H1 (cell line): ENCODE results near the gene TBX5. TPM values are rescaled to one million over a fixed set of nuclear protein-coding genes. Genes with fewer than 3 reads are reported as not detected.
A peak's percentile ranks its signal among the peaks of the same experiment; 100 is the strongest.

Experiments
- ATF3 ChIP-seq: IDR thresholded peaks from 2 replicates; pipeline ENCODE4 v1.6.1; 2011; ENCODE audit warnings: low read depth, mild to moderate bottlenecking, low read length; ENCODE audit not compliant: insufficient read depth
- CBX5 ChIP-seq: fragments of 300-800, 300-1000 bp; sonication (generic); IDR thresholded peaks from 2 replicates; pipeline ENCODE4 v1.7.1; 2016; ENCODE audit warnings: antibody characterized with exemption, low read length, low read depth
- CBX8 ChIP-seq: fragments of 300-800, 300-1000 bp; sonication (generic); IDR thresholded peaks from 2 replicates; pipeline ENCODE4 v1.7.1; 2016; ENCODE audit warnings: low read depth, low read length, borderline replicate concordance
- CREB1 ChIP-seq: IDR thresholded peaks from 2 replicates; pipeline ENCODE4 v1.6.1; 2012; ENCODE audit warnings: inconsistent platforms
- CTBP2 ChIP-seq: IDR thresholded peaks from 2 replicates; pipeline ENCODE4 v1.7.0; 2011; ENCODE audit warnings: borderline replicate concordance, mild to moderate bottlenecking, moderate library complexity, mixed read lengths, low read length; ENCODE audit not compliant: insufficient read depth, insufficient read length
- E2F6 ChIP-seq: IDR thresholded peaks from 2 replicates; pipeline ENCODE4 v1.6.1; 2012; ENCODE audit warnings: inconsistent platforms
- GTF2F1 ChIP-seq: IDR thresholded peaks from 2 replicates; pipeline ENCODE4 v1.6.1; 2012; ENCODE audit warnings: low read depth, low read length, improper control_type of control experiment, borderline replicate concordance
- JUN ChIP-seq: IDR thresholded peaks from 2 replicates; pipeline ENCODE4 v1.6.1; 2011; ENCODE audit warnings: low read depth, mild to moderate bottlenecking, improper control_type of control experiment, low read length
- KDM4A ChIP-seq: IDR thresholded peaks from one replicate; pipeline ENCODE4 v1.7.1; 2012; ENCODE audit warnings: low read depth, mild to moderate bottlenecking, moderate library complexity, low read length, inconsistent platforms; ENCODE audit not compliant: severe bottlenecking
- KDM5A ChIP-seq: fragments of 200-600 bp; IDR thresholded peaks from 2 replicates; pipeline ENCODE4 v1.7.1; 2012; ENCODE audit warnings: mild to moderate bottlenecking, low read length, inconsistent platforms, mixed read lengths
- POU5F1 ChIP-seq: IDR thresholded peaks from 2 replicates; pipeline ENCODE4 v1.6.1; 2011; ENCODE audit warnings: low read depth, mild to moderate bottlenecking, low read length, moderate library complexity
- RAD21 ChIP-seq, 2 experiments: IDR thresholded peaks in 1 of 2; conservative IDR thresholded peaks in 1 of 2; 2 replicates each; pipeline ENCODE4 v1.6.1; 2011; ENCODE audit warnings: low read depth in 2 of 2, low read length in 2 of 2, improper control_type of control experiment in 1 of 2, inconsistent platforms in 1 of 2, mild to moderate bottlenecking in 1 of 2, moderate library complexity in 1 of 2
- RBBP5 ChIP-seq: IDR thresholded peaks from 2 replicates; pipeline ENCODE4 v1.7.1; 2012; ENCODE audit warnings: low read depth, mild to moderate bottlenecking, inconsistent platforms, low read length, moderate library complexity, borderline replicate concordance
- RNF2 ChIP-seq: fragments of 200-900, 300-1000 bp; sonication (generic); IDR thresholded peaks from 2 replicates; pipeline ENCODE4 v1.7.1; 2016; ENCODE audit warnings: borderline replicate concordance, low read depth, mild to moderate bottlenecking, antibody characterized with exemption, low read length; ENCODE audit not compliant: poor library complexity, severe bottlenecking; ENCODE audit errors: missing control alignments
- SAP30 ChIP-seq: fragments of 300-600 bp; sonication (generic); IDR thresholded peaks from 2 replicates; pipeline ENCODE4 v1.7.1; 2012; ENCODE audit warnings: low read length, moderate library complexity, mild to moderate bottlenecking, inconsistent platforms; ENCODE audit not compliant: insufficient read depth, insufficient replicate concordance
- SP1 ChIP-seq: IDR thresholded peaks from 2 replicates; pipeline ENCODE4 v1.6.1; 2011; ENCODE audit warnings: low read depth, low read length
- TAF1 ChIP-seq: IDR thresholded peaks from 2 replicates; pipeline ENCODE4 v1.6.1; 2011; ENCODE audit warnings: mild to moderate bottlenecking, low read depth, low read length
- TEAD4 ChIP-seq: IDR thresholded peaks from 2 replicates; pipeline ENCODE4 v1.6.1; 2012; ENCODE audit warnings: low read depth, low read length, inconsistent platforms, mixed read lengths
- USF2 ChIP-seq: IDR thresholded peaks from 2 replicates; pipeline ENCODE4 v1.6.1; 2011; ENCODE audit warnings: low read length, improper control_type of control experiment
- ZNF274 ChIP-seq: IDR thresholded peaks from 2 replicates; pipeline ENCODE4 v1.7.0; 2012; ENCODE audit warnings: low read length, borderline replicate concordance; ENCODE audit errors: extremely low read depth
- polyA plus RNA-seq, 7 experiments: library from polyadenylated mRNA; depleted of rRNA in 3 of 7; stranded (reverse) in 5 of 7; unstranded in 2 of 7; fragments of >200 nt in 5 of 7; fragments of 200-250 nt in 2 of 7; gene quantifications; 1 replicate in 5 of 7; 2 replicates in 1 of 7; 4 replicates in 1 of 7; pipeline versions ENCODE4 v1.2.1 to v1.2.3, GENCODE V29; 2011 to 2013; ENCODE audit warnings: missing spikeins in 2 of 7, mixed read lengths in 2 of 7
- total RNA-seq: library from RNA; stranded (reverse); fragmentation: NEBNext Ultra II Directional; extraction: Animal tissue kit (Norgen Biotek cat#: 25700); gene quantifications from 2 replicates; pipeline ENCODE4 v1.2.1, GENCODE V29; 2021

The TBX5 gene
- total and polyA plus RNA-seq, 2 of the 8 experiments (the other 6 are each of a cell fraction or from before 2014, with no cell fraction given): 0.05 TPM; not detected in 1

- no peak for TF ChIP-seq RAD21 (IDR thresholded peaks at IDR 0.05 in 1 of 2, conservative IDR thresholded peaks at IDR 0.05 in 1 of 2; ENCODE audit: low read depth in 2 of 2, low read length in 2 of 2)
- TF ChIP-seq TAF1: no peak
- TF ChIP-seq SP1: no peak
- peak; percentile 93 for TF ChIP-seq RNF2
- peak; percentile 99 for TF ChIP-seq CBX8
- no peak for TF ChIP-seq KDM4A
- no peak for TF ChIP-seq ZNF274
- TF ChIP-seq USF2: no peak
- peak; percentile 26 for TF ChIP-seq CTBP2
- TF ChIP-seq ATF3: no peak
- no peak for TF ChIP-seq E2F6
- TF ChIP-seq TEAD4: no peak
- no peak for TF ChIP-seq JUN
- no peak for TF ChIP-seq KDM5A
- TF ChIP-seq RBBP5: no peak
- TF ChIP-seq SAP30: no peak
- no peak for TF ChIP-seq POU5F1
- no peak for TF ChIP-seq CBX5
- TF ChIP-seq CREB1: no peak
- no peak for TF ChIP-seq GTF2F1
Measured at GRCh38 chr12:114408886-114409851, 3.2 kb upstream of the TBX5 start (continued).
